ENCODE results near the gene TAS1R2.

DNA sequence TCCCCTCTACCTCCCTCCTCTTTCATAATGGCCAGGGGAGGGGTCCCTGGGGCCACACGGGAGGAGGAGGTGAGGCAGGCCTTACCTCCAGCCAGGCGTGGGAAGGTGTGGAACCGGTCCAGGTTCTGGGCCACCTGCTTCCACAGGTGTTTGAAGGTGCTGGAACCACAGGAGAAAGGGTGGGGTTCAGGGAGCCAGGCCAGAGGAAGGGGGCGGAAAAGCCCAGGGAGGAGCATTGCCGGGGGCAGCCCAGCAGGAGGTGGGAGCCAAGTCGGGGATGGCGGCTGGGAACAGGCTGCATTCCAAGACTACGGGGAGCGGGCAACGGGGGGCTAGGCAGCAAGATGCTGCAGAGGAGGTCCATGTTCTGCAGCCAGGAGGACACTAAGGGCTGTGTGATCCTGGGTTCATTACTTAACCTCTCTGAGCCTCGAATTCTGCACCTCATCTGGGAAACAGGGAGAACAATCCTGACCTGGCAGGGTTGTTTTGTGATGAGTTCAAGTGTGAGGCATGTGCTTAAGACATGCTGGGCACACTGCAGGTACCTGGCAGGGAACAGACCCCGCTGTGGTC lies 19.8 kb upstream of the TAS1R2 start:
- TF ChIP-seq, protein P1, sequence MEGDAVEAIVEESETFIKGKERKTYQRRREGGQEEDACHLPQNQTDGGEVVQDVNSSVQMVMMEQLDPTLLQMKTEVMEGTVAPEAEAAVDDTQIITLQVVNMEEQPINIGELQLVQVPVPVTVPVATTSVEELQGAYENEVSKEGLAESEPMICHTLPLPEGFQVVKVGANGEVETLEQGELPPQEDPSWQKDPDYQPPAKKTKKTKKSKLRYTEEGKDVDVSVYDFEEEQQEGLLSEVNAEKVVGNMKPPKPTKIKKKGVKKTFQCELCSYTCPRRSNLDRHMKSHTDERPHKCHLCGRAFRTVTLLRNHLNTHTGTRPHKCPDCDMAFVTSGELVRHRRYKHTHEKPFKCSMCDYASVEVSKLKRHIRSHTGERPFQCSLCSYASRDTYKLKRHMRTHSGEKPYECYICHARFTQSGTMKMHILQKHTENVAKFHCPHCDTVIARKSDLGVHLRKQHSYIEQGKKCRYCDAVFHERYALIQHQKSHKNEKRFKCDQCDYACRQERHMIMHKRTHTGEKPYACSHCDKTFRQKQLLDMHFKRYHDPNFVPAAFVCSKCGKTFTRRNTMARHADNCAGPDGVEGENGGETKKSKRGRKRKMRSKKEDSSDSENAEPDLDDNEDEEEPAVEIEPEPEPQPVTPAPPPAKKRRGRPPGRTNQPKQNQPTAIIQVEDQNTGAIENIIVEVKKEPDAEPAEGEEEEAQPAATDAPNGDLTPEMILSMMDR (conservative IDR thresholded peaks at IDR 0.05; ENCODE audit: low read depth in 2 of 2), result no peak
- TF ChIP-seq EZH2 (IDR thresholded peaks at IDR 0.05; ENCODE audit: low read depth, unreplicated experiment) (no peak), JUNB (IDR thresholded peaks at IDR 0.05; ENCODE audit: unreplicated experiment) (no peak), POLR2AphosphoS5 (IDR thresholded peaks at IDR 0.05; ENCODE audit: low read depth) (no peak)
- TF ChIP-seq, protein P2, sequence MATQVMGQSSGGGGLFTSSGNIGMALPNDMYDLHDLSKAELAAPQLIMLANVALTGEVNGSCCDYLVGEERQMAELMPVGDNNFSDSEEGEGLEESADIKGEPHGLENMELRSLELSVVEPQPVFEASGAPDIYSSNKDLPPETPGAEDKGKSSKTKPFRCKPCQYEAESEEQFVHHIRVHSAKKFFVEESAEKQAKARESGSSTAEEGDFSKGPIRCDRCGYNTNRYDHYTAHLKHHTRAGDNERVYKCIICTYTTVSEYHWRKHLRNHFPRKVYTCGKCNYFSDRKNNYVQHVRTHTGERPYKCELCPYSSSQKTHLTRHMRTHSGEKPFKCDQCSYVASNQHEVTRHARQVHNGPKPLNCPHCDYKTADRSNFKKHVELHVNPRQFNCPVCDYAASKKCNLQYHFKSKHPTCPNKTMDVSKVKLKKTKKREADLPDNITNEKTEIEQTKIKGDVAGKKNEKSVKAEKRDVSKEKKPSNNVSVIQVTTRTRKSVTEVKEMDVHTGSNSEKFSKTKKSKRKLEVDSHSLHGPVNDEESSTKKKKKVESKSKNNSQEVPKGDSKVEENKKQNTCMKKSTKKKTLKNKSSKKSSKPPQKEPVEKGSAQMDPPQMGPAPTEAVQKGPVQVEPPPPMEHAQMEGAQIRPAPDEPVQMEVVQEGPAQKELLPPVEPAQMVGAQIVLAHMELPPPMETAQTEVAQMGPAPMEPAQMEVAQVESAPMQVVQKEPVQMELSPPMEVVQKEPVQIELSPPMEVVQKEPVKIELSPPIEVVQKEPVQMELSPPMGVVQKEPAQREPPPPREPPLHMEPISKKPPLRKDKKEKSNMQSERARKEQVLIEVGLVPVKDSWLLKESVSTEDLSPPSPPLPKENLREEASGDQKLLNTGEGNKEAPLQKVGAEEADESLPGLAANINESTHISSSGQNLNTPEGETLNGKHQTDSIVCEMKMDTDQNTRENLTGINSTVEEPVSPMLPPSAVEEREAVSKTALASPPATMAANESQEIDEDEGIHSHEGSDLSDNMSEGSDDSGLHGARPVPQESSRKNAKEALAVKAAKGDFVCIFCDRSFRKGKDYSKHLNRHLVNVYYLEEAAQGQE (IDR thresholded peaks at IDR 0.05; ENCODE audit: unreplicated experiment), result no peak

All from GM23338 (cell line).